ENCODE measurements around the gene NBAS.

Gene NBAS

DNA sequence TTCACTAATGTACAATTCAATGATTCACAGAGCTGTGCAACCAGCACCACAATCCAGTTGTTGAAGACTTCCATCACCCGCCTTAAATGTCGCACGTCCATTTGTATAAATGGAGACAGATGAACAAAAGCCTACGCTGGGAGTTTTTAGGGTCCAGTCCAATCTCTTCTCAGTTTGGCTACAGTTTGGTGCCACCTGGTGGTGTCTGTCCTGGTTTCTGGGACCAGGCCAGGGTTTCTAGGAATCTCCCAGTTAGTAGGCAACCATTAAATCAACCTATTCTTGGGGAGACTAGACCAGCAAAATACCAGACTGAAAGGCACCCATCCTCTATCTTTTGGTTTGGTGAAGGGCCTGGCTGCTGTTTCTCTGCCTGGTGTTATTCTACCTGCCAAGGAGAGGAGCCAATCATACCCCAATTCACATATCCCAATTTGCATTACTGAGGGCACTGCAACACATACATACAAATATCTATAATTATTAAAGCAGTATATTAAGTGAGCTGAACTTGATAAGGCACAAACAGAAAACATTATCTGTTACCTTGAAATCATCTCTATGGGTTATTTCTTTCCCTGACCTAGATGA is 27.3 kb upstream of the NBAS start:
- peak in 1 of 2 donors; percentile 30 for DNase-seq

DNA sequence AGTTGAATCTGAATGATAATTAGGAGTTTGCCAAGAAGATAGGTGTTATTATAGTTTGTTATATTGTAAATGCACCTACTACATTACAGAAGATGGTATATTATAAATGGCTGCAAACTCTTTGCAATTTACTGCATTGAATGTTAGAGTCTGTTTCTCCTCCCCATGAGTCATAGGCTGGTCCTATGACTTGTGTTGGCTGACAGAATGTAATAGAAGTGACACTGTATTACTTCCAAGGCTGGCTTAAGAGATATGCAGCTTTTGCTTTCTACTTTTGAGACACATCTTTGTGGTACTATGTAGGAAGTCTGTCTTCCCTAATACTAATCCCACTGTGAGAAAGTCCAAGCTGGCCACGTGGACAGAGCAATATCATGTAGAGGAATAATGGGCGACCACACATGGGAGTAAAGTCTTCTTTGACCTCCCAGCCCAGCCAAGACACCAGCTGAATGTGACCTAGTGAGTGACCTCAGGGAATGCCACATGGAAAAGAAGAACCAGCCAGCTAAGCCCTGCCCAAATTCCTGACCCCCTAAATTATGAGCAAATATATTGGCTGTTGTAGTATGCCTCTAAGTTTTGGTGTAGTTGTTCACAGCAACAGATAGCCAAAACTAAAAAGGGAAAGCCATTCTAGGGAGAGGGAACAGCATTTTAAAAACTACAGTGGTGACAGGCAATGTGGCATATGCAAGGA is 23.8 kb upstream of the NBAS start:
- no peak for DNase-seq

DNA sequence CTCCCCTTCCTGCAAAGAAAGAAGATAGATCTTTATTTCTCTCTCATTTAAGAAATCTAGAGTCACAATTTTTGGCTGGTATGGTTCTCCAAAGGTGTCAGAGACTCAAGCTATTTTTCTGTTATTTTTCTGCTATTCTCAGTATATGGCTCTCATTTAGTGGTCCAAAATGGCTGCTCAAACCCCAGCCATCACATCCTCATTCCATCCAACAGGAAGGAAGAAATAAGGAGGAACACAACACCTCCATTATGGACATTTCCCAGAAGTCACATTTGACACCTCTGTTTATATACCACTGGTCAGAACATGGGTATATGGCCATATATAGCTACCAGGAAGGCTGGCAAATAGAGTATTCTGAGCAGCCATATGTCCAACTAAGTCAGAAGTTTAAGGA is 23.2 kb upstream of the NBAS start:
- DNase-seq = no peak

DNA sequence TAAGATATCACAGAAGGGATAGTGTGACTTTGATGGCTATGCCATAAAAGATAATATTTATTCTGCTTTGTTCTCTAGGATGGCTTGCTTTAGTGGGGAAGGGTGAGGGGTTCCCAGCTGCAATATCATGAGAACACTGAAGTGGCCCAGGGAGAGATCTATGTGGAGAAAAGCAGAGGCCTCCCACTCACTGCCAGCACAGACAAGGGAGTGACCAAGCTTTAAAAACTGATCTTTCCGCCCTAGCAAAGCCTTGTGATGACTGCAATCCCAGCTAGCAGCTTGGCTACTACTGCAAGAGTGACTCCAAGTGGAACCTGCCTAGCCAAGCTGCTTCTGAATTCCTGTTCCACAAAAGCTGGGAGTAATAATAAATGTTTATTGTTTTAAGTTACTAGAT is 22.7 kb upstream of the NBAS start:
- no peak for DNase-seq

DNA sequence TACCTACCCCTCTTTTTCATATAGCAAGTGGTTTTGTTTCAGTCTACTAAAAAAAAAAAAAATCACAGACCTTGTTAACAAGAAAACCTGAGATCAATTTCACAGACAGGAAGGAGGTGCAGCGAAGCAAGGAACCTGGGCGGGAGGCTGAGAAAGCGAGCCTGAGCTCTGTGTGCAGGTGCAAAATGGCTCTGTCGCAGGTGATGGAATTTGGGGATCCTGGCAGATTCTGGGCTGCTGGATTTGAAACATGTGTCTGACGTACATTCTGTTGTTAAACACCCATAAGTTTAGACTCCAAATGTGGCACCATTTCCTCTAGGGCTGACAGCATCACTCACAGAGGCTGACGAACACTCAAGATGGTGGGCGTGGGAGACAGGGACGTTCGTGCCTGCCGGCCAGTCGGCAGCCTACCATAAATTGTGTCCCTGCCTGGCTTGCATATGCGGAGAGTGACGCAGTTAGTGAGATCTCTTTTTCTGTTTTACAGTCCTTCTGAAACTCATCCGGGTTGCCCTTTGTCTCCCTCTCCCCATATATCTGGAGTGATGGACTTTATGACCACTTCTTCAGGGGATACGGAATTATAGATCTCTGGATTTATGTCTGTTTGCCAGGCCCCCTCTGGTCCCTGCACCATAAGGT is 21.7 kb upstream of the NBAS start:
- no peak for DNase-seq

DNA sequence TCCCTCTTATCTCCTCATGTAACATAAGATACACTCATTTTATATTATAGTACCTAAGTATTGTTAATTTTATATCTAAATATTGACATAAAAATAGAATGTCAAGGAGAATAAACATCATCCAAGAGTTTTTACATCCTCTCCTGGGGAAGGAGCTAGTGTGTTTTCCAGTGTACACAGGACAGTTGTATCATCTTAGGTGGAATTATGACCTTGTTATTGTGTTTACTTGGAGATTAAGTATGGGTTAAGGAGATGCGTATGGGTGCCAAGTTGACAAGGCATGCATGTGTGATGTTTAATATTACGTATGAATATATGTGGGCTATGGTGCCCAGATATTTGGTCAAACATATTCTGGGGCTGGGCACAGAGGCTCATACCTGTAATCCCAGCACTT is 19.3 kb upstream of the NBAS start:
- no peak for DNase-seq

DNA sequence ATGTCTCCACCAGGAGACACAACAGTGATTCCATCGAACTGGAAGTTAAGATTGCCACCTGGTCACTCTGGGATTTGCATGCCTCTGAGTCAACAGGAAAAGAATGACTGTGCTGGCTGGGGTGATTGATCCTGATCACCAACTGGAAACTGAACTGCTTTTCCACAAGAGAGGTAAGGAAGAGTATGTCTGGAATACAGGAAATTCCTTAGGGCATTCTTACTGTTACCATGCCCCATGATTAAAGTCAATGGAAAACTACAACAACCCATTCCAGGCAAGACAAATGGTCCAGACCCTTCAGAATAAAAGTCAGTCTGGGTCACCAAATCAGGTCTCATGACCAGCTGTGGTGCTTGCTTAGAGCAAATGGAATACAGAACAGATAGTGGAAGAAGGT is 18.5 kb upstream of the NBAS start:
- DNase-seq = no peak

DNA sequence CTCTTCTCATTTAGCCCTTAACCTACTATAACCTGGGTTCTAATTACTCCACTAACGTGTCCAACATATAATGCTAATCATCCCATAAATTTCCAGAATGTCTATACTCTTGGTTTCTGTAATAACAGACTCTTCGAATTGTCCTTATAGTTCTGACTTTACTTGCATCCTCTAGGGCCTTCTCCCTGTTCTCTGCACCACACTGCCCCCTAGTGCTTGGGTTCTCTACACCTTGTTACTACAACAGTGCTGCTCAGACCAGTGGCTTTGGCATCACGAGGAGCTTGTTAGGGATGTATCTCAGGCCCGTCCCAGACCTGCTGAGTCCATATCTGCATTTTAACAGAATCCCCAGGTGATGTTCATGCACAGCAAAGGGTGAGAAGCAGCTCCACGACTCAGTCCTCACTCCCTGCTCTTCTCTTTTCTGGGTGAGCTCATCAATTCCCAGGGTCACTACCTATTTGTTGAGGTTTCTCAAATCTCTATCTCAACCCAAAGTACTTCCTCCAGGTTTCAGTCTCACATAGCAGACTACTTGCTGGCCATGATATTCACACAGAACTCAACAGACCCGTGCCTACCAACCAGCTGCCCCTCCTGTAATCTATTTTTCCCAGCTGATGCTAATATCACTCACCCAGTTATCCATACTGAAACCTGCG is 16.1 kb upstream of the NBAS start:
- peak; percentile 29 to 88 for DNase-seq

DNA sequence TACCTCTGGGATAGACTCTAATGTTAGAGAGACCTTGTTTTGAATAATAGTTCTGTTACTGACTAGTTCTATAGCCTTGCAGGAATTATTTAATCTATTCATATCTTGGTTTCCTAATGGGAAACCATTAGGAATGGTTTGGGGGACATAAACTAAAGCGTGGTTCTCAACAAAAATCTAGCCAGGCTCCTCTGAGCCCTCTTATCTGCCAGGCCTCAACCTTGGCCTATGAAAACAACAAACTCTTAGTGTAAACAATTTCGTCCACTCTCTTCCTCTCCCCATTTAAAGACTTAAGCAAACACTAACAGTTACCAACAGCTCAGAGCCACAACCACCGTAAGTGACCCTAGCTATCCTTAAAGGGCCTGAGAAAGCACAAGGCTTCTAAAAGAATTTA is 10.6 kb upstream of the NBAS start:
- DNase-seq = no peak

DNA sequence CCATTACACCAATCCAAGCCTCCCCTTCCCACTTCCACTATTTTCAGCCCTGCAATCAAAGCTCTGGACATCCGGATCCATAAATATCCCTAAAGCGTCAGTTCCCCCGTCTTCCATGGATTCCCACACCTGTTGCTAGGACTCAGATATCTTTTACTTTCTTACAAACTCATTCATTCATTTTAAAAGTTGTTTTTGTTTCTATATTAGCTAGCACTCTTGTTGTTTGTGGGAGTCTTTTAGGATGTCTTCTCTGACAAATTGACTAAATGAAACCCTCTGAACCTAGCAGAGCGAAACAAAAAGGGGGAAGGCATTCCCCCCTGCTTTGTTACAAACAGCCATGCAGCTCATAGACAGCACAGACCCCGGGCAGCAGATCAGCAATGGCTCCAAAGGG is 9.0 kb upstream of the NBAS start:
- no peak for DNase-seq

DNA sequence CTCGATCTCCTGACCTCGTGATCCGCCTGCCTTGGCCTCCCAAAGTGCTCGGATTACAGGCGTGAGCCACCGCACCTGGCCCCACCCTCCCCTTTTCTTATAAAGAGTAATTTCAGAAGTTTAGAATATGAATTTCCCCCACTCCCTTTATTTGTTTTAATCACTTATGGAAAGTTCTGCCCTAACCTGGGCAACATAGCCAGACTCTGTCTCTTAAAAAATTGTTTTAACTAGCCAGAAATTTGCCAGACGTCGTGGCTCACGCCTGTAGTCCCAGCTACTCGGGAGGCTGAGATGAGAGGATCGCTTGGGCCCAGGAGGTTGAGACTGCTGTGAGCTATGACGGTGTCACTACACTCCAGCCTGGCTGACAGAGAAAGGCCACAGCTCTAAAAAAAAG is 7.7 kb upstream of the NBAS start:
- no peak for DNase-seq

DNA sequence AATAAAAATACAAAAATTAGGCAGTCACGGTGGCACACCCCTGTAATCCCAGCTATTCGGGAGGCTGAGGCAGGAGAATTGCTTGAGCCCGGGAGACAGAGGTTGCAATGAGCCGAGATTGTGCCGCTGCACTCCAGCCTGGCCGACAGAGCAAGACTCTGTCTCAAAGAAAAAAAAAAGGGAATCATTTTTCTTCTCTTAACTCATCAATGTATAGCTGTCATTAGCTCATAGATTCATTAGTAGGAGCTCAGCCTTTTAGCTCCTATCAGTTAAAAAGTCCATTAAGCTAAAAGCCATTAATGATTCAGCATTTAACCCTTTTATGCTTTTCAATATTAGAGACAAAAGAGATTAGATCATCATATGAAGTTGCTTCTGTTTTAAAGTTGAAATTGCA is 5.8 kb upstream of the NBAS start:
- no peak for DNase-seq

DNA sequence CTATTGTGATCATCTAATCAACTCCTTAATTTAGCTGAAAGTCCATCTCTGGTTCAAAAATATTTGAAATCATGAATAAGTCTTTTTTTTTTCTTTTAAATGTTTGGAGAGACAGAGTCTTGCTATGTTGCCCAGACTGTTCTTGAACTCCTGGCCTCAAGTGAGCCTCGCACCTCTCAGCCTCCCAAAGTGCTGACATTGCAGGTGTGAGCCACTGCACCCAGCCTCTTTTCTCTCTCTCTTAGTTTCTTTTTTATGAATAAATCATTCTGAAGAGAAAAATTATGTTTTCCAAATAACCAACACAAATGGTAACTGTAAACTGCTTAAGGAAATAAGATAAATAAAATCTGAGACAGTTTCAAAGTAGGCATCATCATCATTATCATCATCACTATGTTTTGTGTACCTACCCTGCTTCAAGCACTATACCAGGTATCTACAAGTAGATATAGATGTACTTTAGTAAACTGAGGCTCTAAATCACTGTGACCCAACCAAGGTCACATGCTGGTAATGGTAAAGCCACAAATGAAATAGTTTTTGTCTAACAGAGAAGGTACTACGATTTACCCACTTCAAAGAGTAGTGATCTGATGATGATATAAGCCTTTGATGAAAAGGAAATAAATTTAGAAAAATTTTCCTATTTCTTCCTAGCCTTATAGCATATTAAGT is 5.0 kb upstream of the NBAS start:
- no peak for DNase-seq

DNA sequence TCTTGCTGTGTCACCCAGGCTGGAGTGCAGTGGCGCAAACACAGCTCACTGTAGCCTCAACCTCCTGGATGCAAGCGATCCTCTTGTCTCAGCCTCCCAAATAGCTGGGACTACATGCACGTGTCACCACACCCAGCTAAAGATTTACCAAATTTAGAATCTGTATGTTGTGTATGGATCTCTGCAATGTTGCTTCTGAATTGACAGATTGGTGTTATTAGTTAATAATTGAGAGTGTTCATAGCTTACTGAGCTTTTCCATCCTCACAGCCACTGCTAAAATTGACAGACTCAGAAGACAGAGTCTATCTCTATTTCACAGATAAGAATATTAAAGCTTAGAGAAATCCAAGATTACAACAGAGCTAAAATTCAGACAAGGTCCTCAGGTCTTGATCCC is 4.3 kb upstream of the NBAS start:
- DNase-seq = no peak

DNA sequence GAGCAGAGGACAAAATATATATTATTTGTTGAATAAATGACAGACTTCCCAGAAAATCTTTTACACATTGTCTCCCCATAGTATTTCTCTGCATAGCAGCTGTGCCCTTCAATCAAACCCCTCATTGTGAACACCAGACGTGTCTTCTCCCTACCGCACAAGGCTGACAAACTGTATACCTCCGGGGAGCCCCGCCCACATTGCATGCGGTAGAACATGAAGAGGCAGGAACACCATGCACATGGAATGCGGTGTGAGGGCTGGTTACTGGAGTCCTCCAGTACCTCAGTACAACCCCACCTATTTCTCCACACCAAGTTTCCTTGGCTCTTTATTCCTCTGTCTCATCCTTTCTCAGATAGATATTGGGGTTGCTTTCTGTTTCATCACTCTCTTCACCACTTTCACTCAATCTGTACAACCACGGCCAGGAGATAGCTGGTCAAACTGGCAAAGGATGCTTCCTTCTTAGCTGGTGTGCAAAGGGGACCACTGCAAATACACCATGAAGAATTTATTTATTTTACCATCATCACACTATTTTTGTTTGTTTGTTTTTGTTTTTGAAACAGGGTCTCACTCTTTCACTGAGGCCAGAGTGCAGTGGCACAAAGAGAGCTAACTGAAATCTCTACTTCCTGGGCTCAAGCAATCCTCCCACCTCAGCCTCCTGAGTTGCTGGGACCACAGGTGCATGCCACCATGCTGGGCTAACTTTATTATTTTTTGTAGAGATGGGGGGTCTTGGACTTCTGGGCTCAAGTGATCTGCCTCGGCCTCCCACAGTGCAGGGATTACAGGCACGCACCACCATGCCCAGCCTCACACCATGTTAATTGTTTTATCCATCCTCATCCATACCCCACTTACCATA is 2.3 kb upstream of the NBAS start:
- no peak for DNase-seq

DNA sequence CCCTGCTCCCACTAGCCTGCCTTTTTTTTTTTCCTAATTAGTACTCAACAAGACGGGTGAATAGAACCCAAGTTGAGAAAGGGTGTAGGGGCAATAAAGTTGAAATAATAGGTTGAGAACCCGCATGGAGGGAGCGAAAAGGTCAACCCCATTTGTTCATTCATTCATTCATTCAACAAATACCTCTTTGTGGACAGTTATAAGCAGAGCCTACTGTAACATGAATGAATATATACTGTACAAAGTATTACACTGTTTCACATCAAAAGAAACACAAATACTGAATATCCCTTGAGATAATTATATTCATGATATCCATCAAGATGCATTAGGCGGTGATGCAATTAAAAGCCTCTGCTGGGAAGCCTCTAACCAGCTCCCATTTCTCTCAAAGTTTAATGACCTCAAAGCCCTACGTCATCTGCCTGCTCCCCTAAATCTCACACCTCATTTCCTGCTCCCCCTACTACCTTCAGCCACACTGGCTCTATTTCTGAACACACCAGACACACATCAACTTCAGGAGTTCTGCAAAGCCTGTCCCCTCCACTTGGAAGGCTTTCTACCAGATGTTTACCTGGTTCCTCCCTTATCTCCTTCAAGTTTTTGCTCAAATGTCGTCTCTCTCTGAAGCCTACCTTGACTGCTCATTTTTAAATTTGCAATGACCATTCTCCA is 1.4 kb upstream of the NBAS start:
- no peak for DNase-seq

DNA sequence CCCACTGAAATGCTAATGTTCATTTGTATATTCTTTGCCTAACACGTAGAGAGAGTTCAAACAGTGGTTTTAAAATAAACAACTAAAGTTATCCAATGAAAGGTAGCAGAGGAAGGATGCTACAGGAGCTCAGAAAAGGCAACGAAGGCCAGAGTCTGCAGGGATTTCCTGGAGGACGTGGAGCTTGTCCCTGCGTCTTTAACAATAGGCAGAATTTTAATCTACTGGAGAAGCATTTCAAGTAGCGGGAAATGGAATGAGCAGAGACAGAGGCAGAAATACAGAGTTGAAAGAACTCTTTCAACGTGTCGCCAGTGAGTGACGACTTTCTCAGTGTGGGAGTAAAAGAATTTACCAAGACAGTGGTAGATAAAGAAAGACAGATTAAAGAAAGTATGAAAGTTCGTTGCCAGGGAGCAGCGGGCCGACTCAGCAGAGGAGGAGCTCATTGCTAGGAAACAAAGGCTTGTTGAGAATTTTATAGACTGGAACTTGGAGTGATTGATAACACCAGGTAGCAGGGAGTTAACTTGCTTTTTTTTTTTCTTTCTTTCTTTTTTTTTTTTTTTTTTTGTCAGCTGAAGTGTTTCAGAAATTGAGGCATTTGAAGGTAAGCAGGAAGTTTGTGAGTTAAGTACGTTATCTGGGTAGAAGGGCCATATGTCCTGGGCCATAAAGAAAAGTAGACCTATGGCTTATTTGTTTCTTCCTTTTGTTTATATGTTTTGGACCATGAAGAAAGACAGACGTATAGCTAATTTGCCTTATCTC is 625 bp upstream of the NBAS start:
- DNase-seq = peak in 1 of 2 donors; percentile 53

DNA sequence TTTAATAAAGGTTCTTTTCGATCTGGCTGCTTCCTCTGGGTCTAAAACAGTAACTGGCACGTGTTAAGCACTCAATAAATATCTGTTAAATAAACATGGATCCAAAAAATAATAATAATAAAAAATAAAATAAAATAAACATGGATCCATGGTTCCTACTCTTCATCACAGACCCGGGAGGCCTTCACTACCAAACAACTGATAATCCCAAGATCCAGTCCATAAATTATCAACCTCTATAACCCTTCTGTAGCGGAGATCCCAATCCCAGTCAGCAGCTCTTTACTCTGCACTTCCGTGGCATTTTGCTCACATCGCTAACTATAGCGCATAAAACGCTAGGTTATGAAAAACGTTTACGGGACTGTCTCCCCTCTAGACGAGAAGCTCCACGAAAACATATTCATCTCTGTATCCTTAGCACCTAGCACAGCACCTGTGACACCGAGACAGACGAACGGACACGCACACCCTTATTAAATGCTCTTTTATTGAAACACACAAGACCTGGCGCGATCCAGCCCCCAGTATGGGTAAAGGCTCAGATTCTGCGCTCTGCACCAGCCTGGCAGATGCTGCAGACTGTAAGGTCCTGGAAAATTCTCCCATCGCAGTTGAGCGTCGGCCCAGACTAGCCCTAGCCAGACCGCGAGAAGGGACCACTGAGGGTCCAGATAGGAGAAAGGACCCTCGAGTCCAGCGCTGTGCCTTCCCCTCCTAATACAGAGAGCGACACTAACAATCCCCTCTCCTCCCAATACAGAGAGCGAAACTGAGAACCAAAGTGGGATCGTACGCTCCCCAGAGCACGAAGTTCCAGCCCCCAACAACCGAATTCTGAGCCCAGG is 770 bp downstream of the NBAS start:
- peak in 1 of 2 donors; percentile 22 for DNase-seq

DNA sequence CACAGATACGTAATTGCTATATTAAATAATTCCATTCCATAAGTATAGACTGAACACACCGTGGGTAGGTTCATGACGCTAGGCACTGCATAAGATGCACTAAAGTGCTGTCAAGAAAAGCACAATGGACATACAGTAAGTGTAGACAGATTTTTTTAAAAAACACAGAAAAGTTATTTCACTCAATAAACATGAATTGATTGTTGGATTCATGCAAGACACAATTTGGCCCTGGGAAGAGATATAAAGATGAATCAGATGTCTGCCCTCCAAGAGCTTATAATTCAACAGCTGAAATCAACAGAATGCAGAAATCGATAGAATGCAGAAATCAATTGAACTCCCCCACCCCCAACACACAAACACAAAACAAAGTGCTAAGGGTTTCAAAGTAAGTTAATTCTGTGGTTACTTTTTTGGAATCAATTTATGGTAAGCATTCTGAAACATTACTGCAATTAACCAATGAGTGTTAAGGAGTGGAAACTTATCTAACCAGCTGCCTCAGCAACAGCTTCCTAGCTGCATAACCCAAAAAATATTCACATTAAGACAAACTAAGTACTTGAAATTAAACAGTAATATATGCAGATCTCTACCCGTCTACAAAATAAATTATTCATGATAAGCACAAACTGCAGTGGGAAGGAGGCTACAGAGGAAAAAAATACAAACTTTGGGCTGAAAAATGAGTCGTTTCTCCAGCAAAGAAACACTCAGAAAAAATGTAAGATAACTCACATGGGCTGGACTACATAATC is 1.6 kb downstream of the NBAS start:
- DNase-seq = no peak
